GM06990 (cell line): ENCODE data around the gene LILRA1.
"Not testable (repeated sequence)": the region's sequence is repeated elsewhere in the genome, so short reads cannot be mapped to it uniquely, and the experiment has no call there.

Source experiments
- DNase-seq: peaks from one replicate; pipeline ENCODE4 v3.0.0-alpha.2; 2011; ENCODE audit not compliant: insufficient read length; ENCODE audit errors: extremely low read depth
- H3K27me3 ChIP-seq: replicated peaks from 2 replicates; pipeline ENCODE4 v1.6.0; 2011; ENCODE audit warnings: low read length; ENCODE audit not compliant: control insufficient read depth, insufficient read depth
- H3K36me3 ChIP-seq: 2 replicates; pipeline ENCODE4 v1.5.1; 2011; ENCODE audit warnings: low read length; ENCODE audit not compliant: control insufficient read depth, insufficient read depth
- H3K4me3 ChIP-seq: replicated peaks from 2 replicates; pipeline ENCODE4 v1.5.1; 2011; ENCODE audit warnings: low read depth, mild to moderate bottlenecking, control low read depth, low read length
- TF ChIP-seq, protein P1 (sequence below): IDR thresholded peaks from 2 replicates; pipeline ENCODE4 v1.5.1; 2011; ENCODE audit warnings: low read length, control low read depth, mild to moderate bottlenecking, inconsistent platforms; ENCODE audit not compliant: insufficient read depth, poor library complexity, severe bottlenecking

The LILRA1 gene

DNA sequence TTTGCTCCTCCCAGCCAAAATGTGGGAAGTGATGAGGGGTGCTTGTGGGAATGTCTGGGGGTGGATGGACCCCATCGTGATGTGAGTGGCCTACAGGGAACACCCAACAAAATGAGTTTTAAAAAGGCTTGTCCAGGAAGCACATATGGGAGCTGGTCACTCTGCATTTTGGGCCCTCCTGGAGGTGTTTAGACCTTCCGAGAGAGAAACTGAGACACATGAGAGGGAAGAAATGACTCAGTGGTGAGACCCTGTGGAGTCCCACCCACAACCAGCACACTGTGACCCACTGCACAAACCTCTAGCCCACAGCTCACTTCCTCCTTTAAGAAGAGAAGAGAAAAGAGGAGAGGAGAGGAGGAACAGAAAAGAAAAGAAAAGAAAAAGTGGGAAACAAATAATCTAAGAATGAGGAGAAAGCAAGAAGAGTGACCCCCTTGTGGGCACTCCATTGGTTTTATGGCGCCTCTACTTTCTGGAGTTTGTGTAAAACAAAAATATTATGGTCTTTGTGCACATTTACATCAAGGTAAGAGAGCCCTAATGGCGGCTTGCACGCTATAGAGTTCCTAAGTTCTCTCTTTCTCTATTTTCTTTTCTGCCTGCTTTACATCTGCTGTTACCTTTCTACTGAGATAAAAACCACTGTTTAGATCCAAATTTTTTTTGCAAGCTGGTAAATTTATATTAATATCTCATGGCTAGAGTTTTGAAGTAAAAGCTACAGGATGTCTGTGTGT lies 23.6 kb downstream of the LILRA1 start:
- TF ChIP-seq, protein P1, sequence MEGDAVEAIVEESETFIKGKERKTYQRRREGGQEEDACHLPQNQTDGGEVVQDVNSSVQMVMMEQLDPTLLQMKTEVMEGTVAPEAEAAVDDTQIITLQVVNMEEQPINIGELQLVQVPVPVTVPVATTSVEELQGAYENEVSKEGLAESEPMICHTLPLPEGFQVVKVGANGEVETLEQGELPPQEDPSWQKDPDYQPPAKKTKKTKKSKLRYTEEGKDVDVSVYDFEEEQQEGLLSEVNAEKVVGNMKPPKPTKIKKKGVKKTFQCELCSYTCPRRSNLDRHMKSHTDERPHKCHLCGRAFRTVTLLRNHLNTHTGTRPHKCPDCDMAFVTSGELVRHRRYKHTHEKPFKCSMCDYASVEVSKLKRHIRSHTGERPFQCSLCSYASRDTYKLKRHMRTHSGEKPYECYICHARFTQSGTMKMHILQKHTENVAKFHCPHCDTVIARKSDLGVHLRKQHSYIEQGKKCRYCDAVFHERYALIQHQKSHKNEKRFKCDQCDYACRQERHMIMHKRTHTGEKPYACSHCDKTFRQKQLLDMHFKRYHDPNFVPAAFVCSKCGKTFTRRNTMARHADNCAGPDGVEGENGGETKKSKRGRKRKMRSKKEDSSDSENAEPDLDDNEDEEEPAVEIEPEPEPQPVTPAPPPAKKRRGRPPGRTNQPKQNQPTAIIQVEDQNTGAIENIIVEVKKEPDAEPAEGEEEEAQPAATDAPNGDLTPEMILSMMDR: no peak
- H3K4me3 ChIP-seq: peak overlapping the region; percentile 85
- DNase-seq: peak; percentile 78

DNA sequence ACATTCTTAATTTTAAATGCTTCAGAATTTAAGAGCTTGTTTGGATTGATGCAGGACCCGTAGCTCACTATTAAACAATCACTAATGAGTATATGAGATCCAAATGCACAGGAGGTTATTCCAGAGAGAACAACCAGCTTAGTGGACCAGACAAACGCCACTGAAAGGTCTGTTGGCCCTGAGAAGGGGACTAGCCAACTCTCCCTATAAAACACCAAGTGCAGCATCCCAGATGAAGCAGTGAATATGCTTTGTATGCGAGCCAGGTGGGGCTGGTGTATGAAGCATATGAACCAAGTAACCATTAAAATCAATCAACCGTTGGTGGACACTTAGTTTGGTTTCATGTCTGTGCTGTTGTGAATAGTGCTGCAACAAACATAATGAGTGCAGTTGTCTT lies 27.0 kb downstream of the LILRA1 start:
- TF ChIP-seq, protein P1: no peak
- peak overlapping the region; percentile 85 for H3K4me3 ChIP-seq
- no peaks in the 10 kb centered on the region for H3K27me3 ChIP-seq
- DNase-seq: no peak
- no peaks in the 10 kb centered on the region for H3K36me3 ChIP-seq

More for the DNA sequence above, 23.6 kb downstream of the LILRA1 start:
- no peaks in the 10 kb centered on the region for H3K36me3 ChIP-seq
- H3K27me3 ChIP-seq: no peaks in the 10 kb centered on the region

DNA sequence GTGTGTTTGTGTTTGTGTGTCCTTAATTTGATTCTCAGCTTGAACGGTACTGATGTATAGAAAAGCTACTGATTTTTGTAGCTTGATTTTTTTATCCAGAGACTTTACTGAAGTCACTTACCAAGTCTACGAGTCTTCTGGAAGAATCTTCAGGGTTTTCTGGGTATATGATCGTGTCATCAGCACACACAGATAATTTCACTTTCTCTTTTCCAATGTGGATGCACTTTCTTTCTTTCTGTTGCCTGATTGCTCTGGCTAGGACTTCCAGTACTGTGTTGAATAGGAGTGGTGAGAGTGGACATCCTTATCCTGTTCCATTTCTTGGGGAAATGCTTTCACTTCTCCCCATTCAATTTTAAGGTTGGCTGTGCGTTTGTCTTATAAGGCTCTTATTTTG lies 29.0 kb downstream of the LILRA1 start:
- no peaks in the 10 kb centered on the region for H3K27me3 ChIP-seq
- DNase-seq: no peak
- peaks cover 5% of the 10 kb centered on the region for H3K36me3 ChIP-seq
- TF ChIP-seq, protein P1: no peak
- H3K4me3 ChIP-seq: peak overlapping the region; percentile 59

DNA sequence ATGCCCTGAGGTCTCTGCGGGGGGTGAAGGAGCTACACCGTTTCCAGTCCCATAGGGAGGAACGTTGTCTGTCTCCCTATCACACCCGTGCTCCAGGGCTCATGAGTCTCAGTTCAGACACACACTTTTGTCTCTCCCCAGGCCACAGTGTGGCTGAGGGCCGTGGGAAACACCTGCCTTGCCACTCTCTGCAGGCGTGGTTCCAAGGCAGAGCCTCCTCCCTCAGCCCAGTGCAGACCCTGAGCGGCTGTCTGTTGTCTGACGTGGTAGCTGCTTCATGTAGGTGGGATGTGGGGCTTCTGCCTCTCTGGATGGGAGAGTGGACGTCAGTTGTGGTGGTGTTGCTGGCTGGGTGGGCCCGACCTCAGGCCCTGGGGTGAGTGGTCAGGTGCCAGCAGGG lies 30.8 kb downstream of the LILRA1 start:
- peak overlapping the region; percentile 59 for H3K4me3 ChIP-seq
- H3K27me3 ChIP-seq, DNase-seq, H3K36me3 ChIP-seq: not testable (repeated sequence)

DNA sequence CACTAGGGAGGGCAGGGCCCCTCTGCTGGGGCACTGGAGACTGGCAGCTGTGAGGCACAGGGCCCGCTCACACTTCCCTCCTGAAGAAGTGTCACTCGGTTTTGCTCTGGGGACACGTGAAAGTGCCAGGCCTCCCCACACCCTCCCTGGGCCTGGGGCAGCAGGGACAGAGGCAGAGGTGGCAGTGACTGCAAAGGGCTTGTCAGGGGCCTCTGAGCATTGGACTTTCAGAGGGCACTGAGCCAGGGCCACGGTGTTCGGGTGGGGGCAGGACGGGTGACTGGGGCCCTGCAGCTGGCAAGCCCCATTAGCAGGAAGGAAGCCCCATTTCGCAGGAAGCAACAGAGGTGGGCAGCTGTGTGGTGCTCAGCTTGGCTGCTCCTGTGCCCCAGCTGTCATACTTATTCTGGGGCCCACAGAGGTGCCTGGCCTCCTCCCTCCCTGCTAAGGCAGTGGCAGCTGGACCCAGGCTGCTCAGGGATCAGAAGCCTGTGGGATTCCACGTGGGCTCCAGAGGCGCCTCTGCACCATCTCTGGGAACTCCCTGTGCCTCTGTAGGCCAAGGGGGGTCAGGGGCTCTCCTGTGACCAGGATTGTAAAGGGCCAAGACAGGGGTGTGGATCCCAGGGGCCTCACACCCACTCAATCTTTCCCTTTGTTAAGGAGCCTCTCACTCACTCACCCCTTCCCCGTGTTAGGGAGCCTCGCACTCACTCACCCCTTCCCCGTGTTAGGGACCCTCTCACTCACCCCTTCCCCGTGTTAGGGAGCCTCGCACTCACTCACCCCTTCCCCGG lies 31.7 kb downstream of the LILRA1 start:
- H3K27me3 ChIP-seq, DNase-seq, H3K36me3 ChIP-seq: not testable (repeated sequence)
- peak overlapping the region; percentile 40; the same call in 1 of the 2 replicates for H3K4me3 ChIP-seq

DNA sequence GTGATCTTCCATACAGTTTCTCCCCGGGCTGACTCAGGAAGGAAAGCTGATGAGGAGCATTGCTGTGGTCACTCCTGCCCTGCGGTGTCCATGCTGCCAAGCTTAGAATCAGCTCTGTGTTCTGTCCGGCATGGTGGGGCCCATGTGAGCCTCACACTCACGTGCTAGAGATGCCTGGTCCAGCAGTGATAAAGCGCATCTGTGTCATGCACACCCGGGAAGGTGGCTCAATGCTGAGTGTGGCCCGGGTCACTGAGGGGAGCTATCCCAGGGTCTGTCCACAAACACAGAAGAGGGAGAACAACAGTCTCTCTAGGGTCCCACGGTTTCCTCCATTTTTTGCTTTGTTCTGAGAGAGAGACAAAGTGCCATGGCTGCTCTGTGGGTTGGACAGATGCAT lies 33.3 kb downstream of the LILRA1 start:
- Histone ChIP-seq H3K36me3 (peaks cover 13% of the 10 kb centered on the region), H3K27me3 (no peaks in the 10 kb centered on the region), H3K4me3 (no peak overlapping the region)
- no peak for DNase-seq
- TF ChIP-seq, protein P1: no peak

DNA sequence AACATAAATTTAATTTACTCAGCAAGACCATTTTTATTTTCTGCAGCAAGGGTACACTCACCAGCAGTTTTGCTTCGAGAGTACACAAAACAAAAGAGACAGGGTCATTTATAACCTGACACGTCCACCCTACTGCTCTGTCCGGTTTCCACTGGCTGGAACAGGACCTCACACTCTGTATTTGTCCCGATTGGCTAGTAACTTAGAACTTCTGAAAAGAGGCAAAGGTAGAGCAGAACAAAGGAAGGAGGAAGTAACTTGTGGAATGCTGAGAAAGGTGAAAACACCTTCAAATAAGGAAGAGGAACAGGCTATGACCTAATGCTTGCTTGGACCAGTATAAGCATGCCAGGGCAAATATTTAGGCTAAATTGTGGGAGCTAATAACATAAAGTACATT lies 34.5 kb downstream of the LILRA1 start:
- not testable (repeated sequence) for DNase-seq, H3K27me3 ChIP-seq, H3K4me3 ChIP-seq
- peaks cover 13% of the 10 kb centered on the region for H3K36me3 ChIP-seq

DNA sequence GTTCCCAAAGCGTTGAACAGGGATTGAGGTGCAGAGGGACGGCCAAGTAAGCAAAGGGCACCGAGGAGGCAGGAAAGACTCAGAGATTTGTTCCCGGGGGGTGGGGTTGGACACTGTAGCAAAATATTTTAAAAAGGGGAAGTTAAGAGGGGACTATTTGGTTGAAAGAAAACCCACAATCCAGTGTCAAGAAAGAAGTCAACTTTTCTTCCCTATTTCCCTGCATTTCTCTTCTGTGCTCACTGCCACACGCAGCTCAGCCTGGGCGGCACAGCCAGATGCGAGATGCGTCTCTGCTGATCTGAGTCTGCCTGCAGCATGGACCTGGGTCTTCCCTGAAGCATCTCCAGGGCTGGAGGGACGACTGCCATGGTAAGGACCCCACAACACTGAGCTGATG lies 36.8 kb downstream of the LILRA1 start, which contains the start of gene LILRB1:
TSS of gene LILRB1 (plus strand) at position 223 of the 400 bp plus-strand sequence. CDS start 590 bp downstream, outside the sequence.
- H3K27me3 ChIP-seq, DNase-seq, H3K4me3 ChIP-seq: not testable (repeated sequence)
- peaks cover 20% of the 10 kb centered on the region for H3K36me3 ChIP-seq
